Mucosa of rectum (tissue), 2 donors: ENCODE measurements around the gene A2ML1.
"Not testable (repeated sequence)": the region's sequence is repeated elsewhere in the genome, so short reads cannot be mapped to it uniquely, and the experiment has no call there.

Experiments used
- H3K27ac ChIP-seq, 2 donors: one replicate each; pipeline ENCODE4 v1.7.0; 2013; ENCODE audit warnings: inconsistent platforms in 2 of 2, low read depth in 2 of 2, low read length in 2 of 2
- H3K27me3 ChIP-seq, 2 donors: one replicate each; pipeline ENCODE4 v1.7.0; 2013; ENCODE audit warnings: low read length in 2 of 2; ENCODE audit not compliant: control insufficient read depth in 2 of 2, insufficient read depth in 2 of 2
- H3K36me3 ChIP-seq, 2 donors: one replicate each; pipeline ENCODE4 v1.7.0; 2013; ENCODE audit warnings: low read length in 2 of 2; ENCODE audit not compliant: control insufficient read depth in 2 of 2, insufficient read depth in 2 of 2
- H3K4me1 ChIP-seq, 2 donors: one replicate each; pipeline ENCODE4 v1.7.0; 2013; ENCODE audit warnings: low read length in 2 of 2, mild to moderate bottlenecking in 1 of 2; ENCODE audit not compliant: control insufficient read depth in 2 of 2, insufficient read depth in 2 of 2
- H3K4me3 ChIP-seq, 2 donors: one replicate each; pipeline ENCODE4 v1.7.0; 2013; ENCODE audit warnings: low read length in 2 of 2
- H3K9ac ChIP-seq, 2 donors: one replicate each; pipeline ENCODE4 v1.7.0; 2013; ENCODE audit warnings: low read length in 2 of 2, low read depth in 1 of 2, mild to moderate bottlenecking in 1 of 2
- H3K9me3 ChIP-seq, 2 donors: one replicate each; pipeline ENCODE4 v1.7.0; 2013; ENCODE audit warnings: low read length in 2 of 2; ENCODE audit not compliant: control insufficient read depth in 2 of 2
- donor health status: healthy.
- donor health status: Normal muscosa, but diverticular disease.

A2ML1 gene

GRCh38 chr12:8914716-8915526 lies 92.5 kb downstream of the A2ML1 start:
- no peaks in the 10 kb centered on the region for H3K27me3 ChIP-seq
- H3K9me3 ChIP-seq, result no peaks in the 10 kb centered on the region
- H3K4me1 ChIP-seq, result peaks cover 7 to 10% of the 10 kb centered on the region in 2 donors
- H3K36me3 ChIP-seq, result no peaks in the 10 kb centered on the region
- H3K9ac ChIP-seq, result peak overlapping the region; percentile 61 to 68
- peak overlapping the region in 1 of 2 donors; percentile 61 for H3K27ac ChIP-seq
- peak overlapping the region; percentile 69 to 90 for H3K4me3 ChIP-seq

- no peaks in the 10 kb centered on the region for H3K9me3 ChIP-seq
These were observed 93.7 kb downstream of the A2ML1 start for GRCh38 chr12:8916154-8916553.

GRCh38 chr12:8917031-8917430 lies 94.6 kb downstream of the A2ML1 start:
- H3K36me3 ChIP-seq, result no peaks in the 10 kb centered on the region
- no peak overlapping the region for H3K27ac ChIP-seq
- H3K4me1 ChIP-seq, result peaks cover 7 to 10% of the 10 kb centered on the region in 2 donors
- no peaks in the 10 kb centered on the region for H3K9me3 ChIP-seq
- H3K4me3 ChIP-seq, result no peak overlapping the region
- H3K27me3 ChIP-seq, result no peaks in the 10 kb centered on the region
- H3K9ac ChIP-seq, result no peak overlapping the region

More at GRCh38 chr12:8916154-8916553, 93.7 kb downstream of the A2ML1 start:
- H3K4me1 ChIP-seq, result peaks cover 7 to 10% of the 10 kb centered on the region in 2 donors
- H3K4me3 ChIP-seq, result no peak overlapping the region
- H3K36me3 ChIP-seq, result no peaks in the 10 kb centered on the region
- no peak overlapping the region for H3K9ac ChIP-seq
- no peaks in the 10 kb centered on the region for H3K27me3 ChIP-seq
- H3K27ac ChIP-seq, result no peak overlapping the region

- H3K9ac ChIP-seq, result no peak overlapping the region
- peaks cover 7 to 10% of the 10 kb centered on the region in 2 donors for H3K4me1 ChIP-seq
- no peaks in the 10 kb centered on the region for H3K27me3 ChIP-seq
- H3K4me3 ChIP-seq, result no peak overlapping the region
- no peaks in the 10 kb centered on the region for H3K9me3 ChIP-seq
- H3K36me3 ChIP-seq, result no peaks in the 10 kb centered on the region
- H3K27ac ChIP-seq, result no peak overlapping the region
These were observed 95.3 kb downstream of the A2ML1 start for GRCh38 chr12:8917751-8918150.

- H3K9me3 ChIP-seq, H3K27ac ChIP-seq, H3K4me1 ChIP-seq, H3K36me3 ChIP-seq, H3K27me3 ChIP-seq, H3K4me3 ChIP-seq, H3K9ac ChIP-seq: not testable (repeated sequence)
These were observed 97.2 kb downstream of the A2ML1 start for GRCh38 chr12:8919643-8920042.

GRCh38 chr12:8922544-8922943 lies 100.1 kb downstream of the A2ML1 start:
- Histone ChIP-seq H3K36me3 (no peaks in the 10 kb centered on the region), H3K9me3 (no peaks in the 10 kb centered on the region), H3K4me3 (no peak overlapping the region), H3K4me1 (no peaks in the 10 kb centered on the region), H3K27me3 (no peaks in the 10 kb centered on the region), H3K27ac (no peak overlapping the region), H3K9ac (no peak overlapping the region)
